RPMI7951 (cell line): ENCODE measurements around the gene UPK3BL1. TPM values are rescaled to one million over a fixed set of nuclear protein-coding genes. Genes with fewer than 3 reads are reported as not detected.
A peak's percentile ranks its signal among the peaks of the same experiment; 100 is the strongest.
"Not testable (repeated sequence)": the region's sequence is repeated elsewhere in the genome, so short reads cannot be mapped to it uniquely, and the experiment has no call there.

Experiments used
- DNase-seq: peaks from one replicate; pipeline ENCODE4 v3.0.0-alpha.2; 2012; ENCODE audit warnings: low read depth
- total RNA-seq: library from RNA; depleted of rRNA; stranded (reverse); fragments of >200 nt; shearing (Covaris generic); gene quantifications from 2 replicates; pipeline ENCODE4 v1.2.3, GENCODE V29; 2014

The UPK3BL1 gene
- total RNA-seq, 1 experiment from 2014 or later: 7.9 TPM

- not testable (repeated sequence) for DNase-seq
Measured at GRCh38 chr7:102627271-102627904, 15.2 kb downstream of the UPK3BL1 start.

- not testable (repeated sequence) for DNase-seq
Measured at GRCh38 chr7:102618122-102618521, 24.5 kb downstream of the UPK3BL1 start.

GRCh38 chr7:102616507-102617125 is 26.0 kb downstream of the UPK3BL1 start, which contains the start of gene RASA4:
Gene RASA4 (minus strand): TSS chr7:102616756. CDS start chr7:102616689, 67 bp downstream.
- DNase-seq: peak; percentile 2

- not testable (repeated sequence) for DNase-seq
Measured at GRCh38 chr7:102615930-102616329, 26.7 kb downstream of the UPK3BL1 start.

GRCh38 chr7:102614873-102615272 is 27.7 kb downstream of the UPK3BL1 start:
- DNase-seq: not testable (repeated sequence)

GRCh38 chr7:102614346-102614697 is 28.3 kb downstream of the UPK3BL1 start:
- DNase-seq: not testable (repeated sequence)

GRCh38 chr7:102613575-102614345 is 28.8 kb downstream of the UPK3BL1 start:
- not testable (repeated sequence) for DNase-seq

- not testable (repeated sequence) for DNase-seq
Measured at GRCh38 chr7:102611675-102612325, 30.8 kb downstream of the UPK3BL1 start.

- DNase-seq: not testable (repeated sequence)
Measured at GRCh38 chr7:102611013-102611674, 31.4 kb downstream of the UPK3BL1 start.

- DNase-seq: not testable (repeated sequence)
Measured at GRCh38 chr7:102610441-102610840, 32.1 kb downstream of the UPK3BL1 start.

GRCh38 chr7:102609734-102610133 is 32.9 kb downstream of the UPK3BL1 start:
- DNase-seq: not testable (repeated sequence)

- DNase-seq: not testable (repeated sequence)
Measured at GRCh38 chr7:102606848-102607247, 35.7 kb downstream of the UPK3BL1 start.

- DNase-seq: not testable (repeated sequence)
Measured at GRCh38 chr7:102604431-102605145, 38.0 kb downstream of the UPK3BL1 start.

GRCh38 chr7:102602317-102602716 is 40.3 kb downstream of the UPK3BL1 start:
- DNase-seq: not testable (repeated sequence)

GRCh38 chr7:102599699-102600098 is 42.9 kb downstream of the UPK3BL1 start:
- DNase-seq: not testable (repeated sequence)

- DNase-seq: not testable (repeated sequence)
Measured at GRCh38 chr7:102596036-102596435, 46.6 kb downstream of the UPK3BL1 start.

GRCh38 chr7:102593637-102594334 is 48.8 kb downstream of the UPK3BL1 start:
- DNase-seq: not testable (repeated sequence)

- not testable (repeated sequence) for DNase-seq
Measured at GRCh38 chr7:102592477-102593019, 50.0 kb downstream of the UPK3BL1 start.

- DNase-seq: not testable (repeated sequence)
Measured at GRCh38 chr7:102589857-102590256, 52.7 kb downstream of the UPK3BL1 start.
